ENCODE measurements around the gene CDH23. TPM values are rescaled to one million over a fixed set of nuclear protein-coding genes. Genes with fewer than 3 reads are reported as not detected.

CDH23 gene
- total and polyA plus RNA-seq, 2 donors from 2014 or later, result 1.1 to 6.4 TPM

- Histone ChIP-seq H3K9me3 (ENCODE audit: control insufficient read depth in 2 of 3, insufficient read depth in 1 of 3, low read length in 3 of 3) (no peaks in the 10 kb centered on the region), H3K4me3 (ENCODE audit: low read length in 3 of 3) (no peak overlapping the region), H3K27ac (ENCODE audit: low read depth in 2 of 2, low read length in 2 of 2) (no peak overlapping the region), H3K27me3 (ENCODE audit: control insufficient read depth, insufficient read depth, low read length) (no peaks in the 10 kb centered on the region), H3K9ac (ENCODE audit: low read length in 3 of 3) (no peak overlapping the region), H3K4me1 (ENCODE audit: control insufficient read depth in 2 of 3, insufficient read depth in 2 of 3, low read depth in 1 of 3, low read length in 3 of 3) (peaks cover 0 to 49% (median 25%) of the 10 kb centered on the region in 3 donors), H3K36me3 (ENCODE audit: control insufficient read depth in 2 of 3, insufficient read depth in 3 of 3, low read length in 3 of 3) (peaks cover 0 to 7% (median 0%) of the 10 kb centered on the region in 3 donors)
- intact Hi-C loops (cut with DNase I), result no loop called here
- no peak for FAIRE-seq
- DNase-seq, result peak in 1 of 5 donors; percentile 62
- no peak for TF ChIP-seq CTCF (IDR thresholded peaks at IDR 0.05; ENCODE audit: borderline replicate concordance, extremely low read depth, insufficient read depth)
Observed at GRCh38 chr10:71751515-71752224, 354.9 kb downstream of the CDH23 start.

GRCh38 chr10:71752391-71753090, 355.8 kb downstream of the CDH23 start:
- TF ChIP-seq CTCF (IDR thresholded peaks at IDR 0.05; ENCODE audit: borderline replicate concordance, extremely low read depth, insufficient read depth), result no peak
- Histone ChIP-seq H3K9me3 (ENCODE audit: control insufficient read depth in 2 of 3, insufficient read depth in 1 of 3, low read length in 3 of 3) (no peaks in the 10 kb centered on the region), H3K4me3 (ENCODE audit: low read length in 3 of 3) (no peak overlapping the region), H3K27ac (ENCODE audit: low read depth in 2 of 2, low read length in 2 of 2) (peak overlapping the region in 1 of 2 donors; percentile 16), H3K27me3 (ENCODE audit: control insufficient read depth, insufficient read depth, low read length) (no peaks in the 10 kb centered on the region), H3K9ac (ENCODE audit: low read length in 3 of 3) (no peak overlapping the region), H3K36me3 (ENCODE audit: control insufficient read depth in 2 of 3, insufficient read depth in 3 of 3, low read length in 3 of 3) (peaks cover 0 to 7% (median 0%) of the 10 kb centered on the region in 3 donors), H3K4me1 (ENCODE audit: control insufficient read depth in 2 of 3, insufficient read depth in 2 of 3, low read depth in 1 of 3, low read length in 3 of 3) (peaks cover 0 to 46% (median 20%) of the 10 kb centered on the region in 3 donors)
- FAIRE-seq (no peak), DNase-seq (peak in 1 of 5 donors; percentile 71)
- intact Hi-C loops (cut with DNase I), result no loop called here

- FAIRE-seq (no peak), DNase-seq (peak in 1 of 5 donors; percentile 53)
- intact Hi-C loops (cut with DNase I), result no loop called here
- TF ChIP-seq CTCF (IDR thresholded peaks at IDR 0.05; ENCODE audit: borderline replicate concordance, extremely low read depth, insufficient read depth), result no peak
- Histone ChIP-seq H3K36me3 (ENCODE audit: control insufficient read depth in 2 of 3, insufficient read depth in 3 of 3, low read length in 3 of 3) (peaks cover 0 to 7% (median 0%) of the 10 kb centered on the region in 3 donors), H3K4me3 (ENCODE audit: low read length in 3 of 3) (no peak overlapping the region), H3K4me1 (ENCODE audit: control insufficient read depth in 2 of 3, insufficient read depth in 2 of 3, low read depth in 1 of 3, low read length in 3 of 3) (peaks cover 0 to 46% (median 20%) of the 10 kb centered on the region in 3 donors), H3K9ac (ENCODE audit: low read length in 3 of 3) (no peak overlapping the region), H3K27me3 (ENCODE audit: control insufficient read depth, insufficient read depth, low read length) (no peaks in the 10 kb centered on the region), H3K9me3 (ENCODE audit: control insufficient read depth in 2 of 3, insufficient read depth in 1 of 3, low read length in 3 of 3) (no peaks in the 10 kb centered on the region), H3K27ac (ENCODE audit: low read depth in 2 of 2, low read length in 2 of 2) (peak overlapping the region in 1 of 2 donors; percentile 20)
Observed at GRCh38 chr10:71753091-71753959, 356.6 kb downstream of the CDH23 start.

Measured in kidney (tissue), 14 donors.